Measurements from ENCODE around the gene CCN6. TPM values are rescaled to one million over a fixed set of nuclear protein-coding genes. Genes with fewer than 3 reads are reported as not detected.

Gene CCN6
- total RNA-seq, 1 experiment from 2014 or later = not detected

GRCh38 chr6:112106562-112106961 lies 52.7 kb downstream of the CCN6 start:
- intact Hi-C loops (cut with micrococcal nuclease) = no loop called here
- H3K9me2 ChIP-seq (ENCODE audit: insufficient read depth) = no peaks in the 10 kb centered on the region
- DNase-seq (ENCODE audit: low read depth, low spot score) (no peak), ATAC-seq (no peak)
- no peaks in the 10 kb centered on the region for H3K79me2 ChIP-seq (ENCODE audit: insufficient read depth, low read length)
- no peaks in the 10 kb centered on the region for H3K27me3 ChIP-seq (ENCODE audit: insufficient read depth, low read length)
- no peak overlapping the region for H3K4me3 ChIP-seq (replicated peaks in 1 of 2; ENCODE audit: low read depth in 1 of 2, low read length in 2 of 2)
- H4K20me1 ChIP-seq (ENCODE audit: insufficient read depth) = no peaks in the 10 kb centered on the region
- H3K4me2 ChIP-seq (ENCODE audit: low read length) = no peak overlapping the region
- no peak overlapping the region for H3K9ac ChIP-seq (ENCODE audit: low read length)
- no TSS peak for BruUV-seq (replicated peaks)
- no peak overlapping the region for H3K27ac ChIP-seq (ENCODE audit: low read depth, low read length)
- ChIA-PET RAD21 (ENCODE audit: low non-redundant PET in 1 of 2, low total read pairs in 2 of 2, uncharacterized antibody in 2 of 2, unreplicated experiment in 2 of 2) (no interaction called here), POLR2A (no interaction called here), CTCF (no interaction called here)
- TF ChIP-seq SP1 (IDR thresholded peaks at IDR 0.05; ENCODE audit: low read depth) (no peak), JUND (IDR thresholded peaks at IDR 0.05) (no peak), POLR2AphosphoS5 (IDR thresholded peaks at IDR 0.05; ENCODE audit: low read depth, low read length) (no peak), EGR1 (IDR thresholded peaks at IDR 0.05; ENCODE audit: low read depth) (no peak), YY1 (IDR thresholded peaks at IDR 0.05; ENCODE audit: extremely low read depth, insufficient replicate concordance, low read depth, low read length) (no peak), FOSL1 (IDR thresholded peaks at IDR 0.05; ENCODE audit: low read depth) (no peak), EZH2 (IDR thresholded peaks at IDR 0.05) (no peak), SRF (IDR thresholded peaks at IDR 0.05; ENCODE audit: low read depth) (no peak), CBX3 (IDR thresholded peaks at IDR 0.05; ENCODE audit: low read depth) (no peak), TCF7L2 (IDR thresholded peaks at IDR 0.05; ENCODE audit: borderline replicate concordance, extremely low read depth, insufficient read depth, insufficient read length) (no peak), ZNF274 (IDR thresholded peaks at IDR 0.05; ENCODE audit: low read depth, low read length) (no peak)
- H3K36me3 ChIP-seq (ENCODE audit: control insufficient read depth in 1 of 2, insufficient read depth in 2 of 2, low read length in 2 of 2) = no peaks in the 10 kb centered on the region
- H2AFZ ChIP-seq (ENCODE audit: low read depth, low read length, poor library complexity, severe bottlenecking) = no peak overlapping the region
- H3K9me3 ChIP-seq (ENCODE audit: control insufficient read depth in 1 of 2, insufficient read depth in 1 of 2, low read depth in 1 of 2, low read length in 2 of 2) = no peaks in the 10 kb centered on the region
- H3K4me1 ChIP-seq (ENCODE audit: control insufficient read depth in 1 of 2, insufficient read depth in 2 of 2, low read length in 2 of 2) = no peaks in the 10 kb centered on the region

- Histone ChIP-seq H3K9ac (ENCODE audit: low read length) (no peak overlapping the region), H3K36me3 (ENCODE audit: control insufficient read depth in 1 of 2, insufficient read depth in 2 of 2, low read length in 2 of 2) (no peaks in the 10 kb centered on the region), H3K9me3 (ENCODE audit: control insufficient read depth in 1 of 2, insufficient read depth in 1 of 2, low read depth in 1 of 2, low read length in 2 of 2) (no peaks in the 10 kb centered on the region), H3K4me1 (ENCODE audit: control insufficient read depth in 1 of 2, insufficient read depth in 2 of 2, low read length in 2 of 2) (no peaks in the 10 kb centered on the region), H3K4me2 (ENCODE audit: low read length) (no peak overlapping the region), H3K79me2 (ENCODE audit: insufficient read depth, low read length) (no peaks in the 10 kb centered on the region), H3K4me3 (replicated peaks in 1 of 2; ENCODE audit: low read depth in 1 of 2, low read length in 2 of 2) (no peak overlapping the region), H4K20me1 (ENCODE audit: insufficient read depth) (no peaks in the 10 kb centered on the region), H2AFZ (ENCODE audit: low read depth, low read length, poor library complexity, severe bottlenecking) (no peak overlapping the region), H3K27ac (ENCODE audit: low read depth, low read length) (no peak overlapping the region), H3K27me3 (ENCODE audit: insufficient read depth, low read length) (no peaks in the 10 kb centered on the region), H3K9me2 (ENCODE audit: insufficient read depth) (no peaks in the 10 kb centered on the region)
- DNase-seq (ENCODE audit: low read depth, low spot score) (no peak), ATAC-seq (no peak)
- ChIA-PET CTCF (no interaction called here), POLR2A (no interaction called here), RAD21 (ENCODE audit: low non-redundant PET in 1 of 2, low total read pairs in 2 of 2, uncharacterized antibody in 2 of 2, unreplicated experiment in 2 of 2) (no interaction called here)
- TF ChIP-seq CBX3 (IDR thresholded peaks at IDR 0.05; ENCODE audit: low read depth) (no peak), ELF1 (IDR thresholded peaks at IDR 0.05; ENCODE audit: borderline replicate concordance, low read depth) (no peak), CEBPB (IDR thresholded peaks at IDR 0.05; ENCODE audit: low read depth) (no peak), RAD21 (IDR thresholded peaks at IDR 0.05; ENCODE audit: low read depth) (no peak), POLR2AphosphoS5 (IDR thresholded peaks at IDR 0.05; ENCODE audit: low read depth, low read length) (no peak), ZNF274 (IDR thresholded peaks at IDR 0.05; ENCODE audit: low read depth, low read length) (no peak)
- no TSS peak for BruUV-seq (replicated peaks)
- intact Hi-C loops (cut with micrococcal nuclease) = no loop called here
Observed at GRCh38 chr6:112109262-112109661, 55.4 kb downstream of the CCN6 start.

All from HCT116 (cell line).